ENCODE measurements around the gene CCNI2.

Gene CCNI2

GRCh38 chr5:132746954-132747615 lies at the start of gene CCNI2:
Gene CCNI2, plus strand, starts transcription at chr5:132747426. Its CDS starts 70 bp downstream, at chr5:132747496.
- DNase-seq = peak; percentile 50 to 53
- no peak for TF ChIP-seq GATA1 (IDR thresholded peaks at IDR 0.05; ENCODE audit: low read depth, low read length)
- no peak for TF ChIP-seq POLR2A (IDR thresholded peaks at IDR 0.05; ENCODE audit: low read length)

GRCh38 chr5:132704875-132705274 lies 42.4 kb upstream of the CCNI2 start:
- TF ChIP-seq GATA1 (IDR thresholded peaks at IDR 0.05; ENCODE audit: low read depth, low read length) (no peak), POLR2A (IDR thresholded peaks at IDR 0.05; ENCODE audit: low read length) (no peak)
- no peak for DNase-seq

- TF ChIP-seq GATA1 (IDR thresholded peaks at IDR 0.05; ENCODE audit: low read depth, low read length) = no peak
- TF ChIP-seq POLR2A (IDR thresholded peaks at IDR 0.05; ENCODE audit: low read length) = no peak
- DNase-seq = no peak
These were observed 38.6 kb upstream of the CCNI2 start for GRCh38 chr5:132708645-132709044.

- peak; percentile 22 to 43 for DNase-seq
- TF ChIP-seq GATA1 (IDR thresholded peaks at IDR 0.05; ENCODE audit: low read depth, low read length) (no peak), POLR2A (IDR thresholded peaks at IDR 0.05; ENCODE audit: low read length) (no peak)
These were observed 32.5 kb upstream of the CCNI2 start for GRCh38 chr5:132714456-132715307.

GRCh38 chr5:132718544-132719312 lies 28.5 kb upstream of the CCNI2 start:
- no peak for TF ChIP-seq GATA1 (IDR thresholded peaks at IDR 0.05; ENCODE audit: low read depth, low read length)
- DNase-seq = no peak

- no peak for DNase-seq
- no peak for TF ChIP-seq POLR2A (IDR thresholded peaks at IDR 0.05; ENCODE audit: low read length)
- TF ChIP-seq GATA1 (IDR thresholded peaks at IDR 0.05; ENCODE audit: low read depth, low read length) = no peak
These were observed 21.5 kb upstream of the CCNI2 start for GRCh38 chr5:132725745-132726144.

GRCh38 chr5:132729896-132730295 lies 17.3 kb upstream of the CCNI2 start:
- TF ChIP-seq GATA1 (IDR thresholded peaks at IDR 0.05; ENCODE audit: low read depth, low read length) (no peak), POLR2A (IDR thresholded peaks at IDR 0.05; ENCODE audit: low read length) (no peak)
- no peak for DNase-seq

GRCh38 chr5:132733499-132734148 lies 13.6 kb upstream of the CCNI2 start:
- DNase-seq = no peak
- no peak for TF ChIP-seq POLR2A (IDR thresholded peaks at IDR 0.05; ENCODE audit: low read length)
- no peak for TF ChIP-seq GATA1 (IDR thresholded peaks at IDR 0.05; ENCODE audit: low read depth, low read length)

- DNase-seq = no peak
- TF ChIP-seq POLR2A (IDR thresholded peaks at IDR 0.05; ENCODE audit: low read length) = no peak
- TF ChIP-seq GATA1 (IDR thresholded peaks at IDR 0.05; ENCODE audit: low read depth, low read length) = no peak
These were observed 12.5 kb upstream of the CCNI2 start for GRCh38 chr5:132734687-132735086.

GRCh38 chr5:132736853-132737833 lies 10.1 kb upstream of the CCNI2 start, which contains the start of gene KIF3A:
Gene KIF3A, minus strand, starts transcription at chr5:132737546. Its CDS starts 127 bp downstream, at chr5:132737419.
- TF ChIP-seq GATA1 (IDR thresholded peaks at IDR 0.05; ENCODE audit: low read depth, low read length) (no peak), POLR2A (IDR thresholded peaks at IDR 0.05; ENCODE audit: low read length) (no peak)
- DNase-seq = peak; percentile 95 to 96

- no peak for DNase-seq
- TF ChIP-seq POLR2A (IDR thresholded peaks at IDR 0.05; ENCODE audit: low read length) (no peak), GATA1 (IDR thresholded peaks at IDR 0.05; ENCODE audit: low read depth, low read length) (no peak)
These were observed 9.1 kb upstream of the CCNI2 start for GRCh38 chr5:132737982-132738681.

- DNase-seq = no peak
- TF ChIP-seq GATA1 (IDR thresholded peaks at IDR 0.05; ENCODE audit: low read depth, low read length) = no peak
- TF ChIP-seq POLR2A (IDR thresholded peaks at IDR 0.05; ENCODE audit: low read length) = no peak
These were observed 8.0 kb upstream of the CCNI2 start for GRCh38 chr5:132739232-132739631.
